Caki2 (cell line): ENCODE data around the gene CD63. TPM values are rescaled to one million over a fixed set of nuclear protein-coding genes. Genes with fewer than 3 reads are reported as not detected.

Experiments used
- DNase-seq: peaks from one replicate; pipeline ENCODE4 v3.0.0-alpha.2; 2015; ENCODE audit warnings: low read depth
- in situ Hi-C: cut with HindIII; loops from 2 replicates; pipeline ENCODE4 v1.10.0; 2016; ENCODE audit warnings: low sequenced_read_pairs, low pct_unique_long_range_greater_than_20kb, mixed read lengths
- total RNA-seq: library from RNA; depleted of rRNA; stranded (reverse); fragments of >200 nt; shearing (Covaris generic); gene quantifications from 2 replicates; pipeline ENCODE4 v1.2.3, GENCODE V29; 2014; ENCODE audit warnings: low replicate concordance; rRNA removed

Gene CD63
- total RNA-seq, 1 experiment from 2014 or later: 1,429 TPM

DNA sequence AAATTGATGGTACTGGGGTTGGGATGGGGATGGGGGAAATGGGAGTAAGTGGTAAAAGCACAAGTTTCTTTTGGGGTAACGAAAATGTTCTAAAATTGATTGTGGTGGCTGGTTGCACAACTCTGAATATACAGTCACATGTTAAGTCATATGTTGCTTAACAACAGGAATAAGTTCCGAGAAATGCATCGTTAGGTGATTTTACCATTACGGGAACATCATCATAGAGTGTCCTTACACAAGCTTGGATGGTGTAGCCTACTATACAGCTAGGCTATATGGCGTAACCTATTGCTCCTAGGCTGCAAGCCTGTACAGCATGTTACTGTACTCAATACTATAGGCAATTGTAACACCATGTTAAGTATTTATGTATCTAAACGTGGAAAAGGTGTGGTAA is 52.1 kb downstream of the CD63 start:
- in situ Hi-C loops: no loop called here
- DNase-seq: no peak

DNA sequence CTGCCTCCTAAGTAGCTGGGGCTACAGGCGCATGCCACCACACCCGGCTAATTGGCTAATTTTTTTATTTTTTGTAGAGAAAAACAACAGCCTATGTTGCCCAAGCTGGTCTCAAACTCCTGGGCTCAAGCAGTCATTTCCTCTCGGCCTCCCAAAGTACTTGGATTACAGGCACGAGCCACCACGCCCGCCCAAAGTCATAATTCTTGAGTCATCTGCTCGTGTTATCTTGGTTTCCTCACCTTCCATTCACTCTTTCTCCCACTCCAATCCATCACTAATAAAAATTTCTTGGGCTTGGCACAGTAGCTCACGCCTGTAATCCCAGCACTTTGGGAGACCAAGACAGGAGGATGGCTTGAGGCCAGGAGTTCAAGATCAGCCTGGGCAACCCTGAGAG is 53.1 kb downstream of the CD63 start:
- no peak for DNase-seq
- in situ Hi-C loops: no loop called here

Other genes starting within 250 kb of the CD63 start
- gene OR6C68, start 236.6 kb downstream of the CD63 start, total RNA-seq: not detected in 2 replicates
- not detected in 2 replicates for gene OR6C4, start 179.4 kb downstream of the CD63 start, total RNA-seq
- gene OR2AP1, start 156.5 kb downstream of the CD63 start, total RNA-seq: not detected in 2 replicates
- gene OR10P1, start 92.1 kb downstream of the CD63 start, total RNA-seq: not detected in 2 replicates
- 1.3 and 10.7 TPM in 2 replicates for gene ITGA7, start 21.1 kb downstream of the CD63 start, total RNA-seq
- gene BLOC1S1, start 13.0 kb downstream of the CD63 start, total RNA-seq: 184 and 309 TPM in 2 replicates
- gene RDH5, start 8.6 kb downstream of the CD63 start, total RNA-seq: 2.0 and 2.9 TPM in 2 replicates
- gene GDF11, start 14.1 kb upstream of the CD63 start, total RNA-seq: 1.1 and 2.8 TPM in 2 replicates
- 201 and 218 TPM in 2 replicates for gene SARNP, start 88.7 kb upstream of the CD63 start, total RNA-seq
- 27.5 and 31.2 TPM in 2 replicates for gene ORMDL2, start 89.0 kb upstream of the CD63 start, total RNA-seq
- 54.0 and 90.7 TPM in 2 replicates for gene DNAJC14, start 100.6 kb upstream of the CD63 start, total RNA-seq
- gene MMP19, start 113.9 kb upstream of the CD63 start, total RNA-seq: not detected in 2 replicates
- gene PYM1, start 198.9 kb upstream of the CD63 start, total RNA-seq: 36.1 and 62.7 TPM in 2 replicates
- 0.17 and 1.2 TPM in 2 replicates for gene DGKA, start 202.2 kb upstream of the CD63 start, total RNA-seq
- gene PMEL, start 237.0 kb upstream of the CD63 start, total RNA-seq: 10.4 and 27.5 TPM in 2 replicates
- 42.6 and 58.5 TPM in 2 replicates for gene CDK2, start 237.8 kb upstream of the CD63 start, total RNA-seq
- 26.3 and 36.1 TPM in 2 replicates for gene RAB5B, start 245.1 kb upstream of the CD63 start, total RNA-seq